Hepatic stellate cell (primary cell): ENCODE data around the gene FETUB.
"Not testable (repeated sequence)": the region's sequence is repeated elsewhere in the genome, so short reads cannot be mapped to it uniquely, and the experiment has no call there.

ENCODE experiments used
- DNase-seq: peaks from one replicate; pipeline ENCODE4 v3.0.0; 2011; ENCODE audit warnings: low spot score

The FETUB gene

DNA sequence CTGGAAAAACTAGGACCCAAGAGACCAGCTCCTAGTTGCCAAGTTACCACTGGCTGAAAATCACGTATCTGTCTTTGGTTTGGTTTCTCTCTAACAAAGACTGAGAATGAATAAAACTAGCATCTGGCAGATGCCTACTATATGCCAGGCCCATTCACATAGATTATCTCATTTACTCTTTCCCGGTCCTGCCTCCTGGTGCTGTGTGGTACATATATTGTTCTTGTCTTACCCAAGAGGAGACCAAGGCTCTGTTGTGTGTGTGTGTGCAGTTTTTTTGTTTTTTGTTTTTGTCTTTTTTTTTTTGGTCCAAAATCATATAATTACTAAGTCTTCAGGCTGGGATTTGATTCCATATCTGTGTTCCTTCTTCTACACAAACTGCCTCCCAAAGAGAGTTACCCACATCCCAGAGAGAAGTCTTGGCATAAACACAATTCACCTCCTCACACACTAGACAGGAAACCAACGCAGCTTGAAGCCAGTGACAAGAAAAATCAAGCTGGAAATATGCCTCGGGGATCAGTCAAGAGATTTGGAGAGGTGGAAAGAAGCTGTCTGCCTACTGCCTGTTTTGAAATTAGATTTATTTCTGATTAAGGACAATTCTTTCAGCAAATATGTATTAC lies 26.4 kb upstream of the FETUB start:
- DNase-seq = no peak

- DNase-seq = no peak
Measured at GRCh38 chr3:186614266-186614596, 26.0 kb upstream of the FETUB start.

GRCh38 chr3:186614597-186615483 lies 25.4 kb upstream of the FETUB start:
- peak; percentile 70 for DNase-seq

DNA sequence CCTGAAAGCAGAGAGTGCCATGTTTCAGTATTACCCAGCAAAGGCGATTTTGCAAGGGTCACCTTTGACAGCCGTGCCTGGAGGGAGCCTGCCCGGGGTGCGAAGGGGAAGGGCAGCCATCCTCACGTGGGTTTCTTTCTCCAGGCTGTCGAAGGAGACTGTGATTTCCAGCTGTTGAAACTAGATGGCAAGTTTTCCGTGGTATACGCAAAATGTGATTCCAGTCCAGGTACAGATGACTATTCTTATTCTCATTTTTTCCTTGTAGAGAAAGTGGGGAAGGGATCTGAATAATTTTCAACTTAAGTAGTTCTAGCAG lies 23.9 kb upstream of the FETUB start:
- no peak for DNase-seq

DNA sequence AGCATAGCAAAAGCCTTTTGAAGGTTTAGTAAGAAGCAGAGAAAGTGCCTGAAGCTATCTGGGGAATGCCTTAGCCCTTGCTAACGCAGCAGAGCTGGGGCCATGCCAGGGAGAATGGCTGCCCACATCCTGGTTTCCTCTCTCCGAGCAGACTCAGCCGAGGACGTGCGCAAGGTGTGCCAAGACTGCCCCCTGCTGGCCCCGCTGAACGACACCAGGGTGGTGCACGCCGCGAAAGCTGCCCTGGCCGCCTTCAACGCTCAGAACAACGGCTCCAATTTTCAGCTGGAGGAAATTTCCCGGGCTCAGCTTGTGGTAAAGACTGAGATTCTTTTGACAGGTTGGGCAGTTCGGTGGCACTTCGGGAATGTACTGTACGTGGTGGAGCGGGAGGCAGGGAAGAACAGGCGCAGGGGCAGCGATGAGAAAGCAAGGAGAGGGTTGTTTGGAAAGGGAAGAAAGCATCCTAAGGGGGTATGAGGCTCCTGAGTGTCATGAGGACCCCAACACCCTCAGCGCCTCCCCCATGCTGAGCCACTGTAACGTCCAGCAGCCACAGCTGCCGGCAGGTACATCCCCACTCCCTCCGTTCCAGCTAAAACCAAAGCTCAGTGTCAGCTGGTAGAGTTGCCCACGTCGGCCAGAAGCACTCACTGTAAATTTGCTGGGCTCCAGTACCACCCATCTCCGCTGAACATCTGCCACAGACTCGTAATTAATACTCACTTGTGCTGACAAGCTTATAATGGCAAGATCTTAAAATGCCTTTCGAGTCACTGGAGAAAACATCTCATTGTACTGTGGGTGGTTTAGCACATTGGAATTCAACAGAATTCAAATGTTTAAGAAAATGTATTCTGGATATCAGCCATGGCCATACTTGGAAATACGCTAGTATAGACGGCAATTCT lies 22.9 kb upstream of the FETUB start:
- peak; percentile 93 for DNase-seq

DNA sequence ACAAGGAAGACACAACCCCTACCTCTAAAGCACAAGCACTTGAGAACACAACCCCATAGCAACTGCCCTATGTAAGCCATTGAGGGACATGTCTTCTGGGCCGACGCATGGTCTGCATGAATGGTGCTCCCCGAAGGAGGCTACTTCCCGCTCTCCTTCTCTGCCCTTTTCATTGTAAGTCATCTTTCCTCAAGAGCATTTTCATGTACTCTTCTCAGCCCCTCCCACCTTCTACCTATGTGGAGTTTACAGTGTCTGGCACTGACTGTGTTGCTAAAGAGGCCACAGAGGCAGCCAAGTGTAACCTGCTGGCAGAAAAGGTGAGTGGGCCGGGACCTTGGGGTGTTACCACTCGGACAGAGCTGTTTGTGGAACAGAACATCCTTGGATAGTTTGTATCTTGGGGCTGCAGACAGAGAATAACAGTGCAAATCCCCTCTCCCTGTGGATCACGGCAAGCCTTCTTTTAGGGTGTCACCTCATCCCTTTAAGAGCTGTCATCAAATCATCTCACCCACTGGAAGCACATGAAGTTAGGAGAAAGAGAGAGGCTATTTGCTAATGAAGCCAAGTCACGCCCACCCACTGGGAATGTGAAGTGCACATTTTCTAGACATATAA lies 21.8 kb upstream of the FETUB start:
- DNase-seq = no peak

GRCh38 chr3:186619787-186620212 lies 20.4 kb upstream of the FETUB start:
- no peak for DNase-seq

GRCh38 chr3:186620213-186621092 lies 19.7 kb upstream of the FETUB start:
- DNase-seq = no peak

GRCh38 chr3:186621894-186622650 lies 18.1 kb upstream of the FETUB start:
- no peak for DNase-seq

GRCh38 chr3:186622651-186623310 lies 17.4 kb upstream of the FETUB start:
- DNase-seq = no peak

GRCh38 chr3:186624598-186624997 lies 15.6 kb upstream of the FETUB start:
- DNase-seq = no peak

DNA sequence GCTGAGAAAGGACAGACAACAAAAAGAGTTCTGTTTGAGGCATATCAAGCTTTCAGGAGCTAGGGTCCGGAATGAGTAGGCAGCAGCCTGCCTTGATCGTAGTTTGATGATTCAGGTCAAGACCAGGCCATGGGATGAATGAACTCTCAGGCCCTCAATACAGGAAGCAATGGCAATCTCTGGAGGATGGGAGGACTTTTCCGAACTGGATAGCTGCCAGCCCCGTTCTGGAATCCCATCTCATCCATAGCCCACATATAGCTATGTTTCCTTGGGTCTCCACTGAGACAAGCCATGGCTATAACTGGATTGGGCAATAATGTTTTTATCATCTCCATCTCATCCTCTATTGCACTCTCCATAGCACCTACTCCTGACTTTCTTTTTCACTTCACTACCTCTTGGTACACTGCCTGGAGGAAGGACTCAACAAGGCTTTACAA lies 14.6 kb upstream of the FETUB start:
- no peak for DNase-seq

DNA sequence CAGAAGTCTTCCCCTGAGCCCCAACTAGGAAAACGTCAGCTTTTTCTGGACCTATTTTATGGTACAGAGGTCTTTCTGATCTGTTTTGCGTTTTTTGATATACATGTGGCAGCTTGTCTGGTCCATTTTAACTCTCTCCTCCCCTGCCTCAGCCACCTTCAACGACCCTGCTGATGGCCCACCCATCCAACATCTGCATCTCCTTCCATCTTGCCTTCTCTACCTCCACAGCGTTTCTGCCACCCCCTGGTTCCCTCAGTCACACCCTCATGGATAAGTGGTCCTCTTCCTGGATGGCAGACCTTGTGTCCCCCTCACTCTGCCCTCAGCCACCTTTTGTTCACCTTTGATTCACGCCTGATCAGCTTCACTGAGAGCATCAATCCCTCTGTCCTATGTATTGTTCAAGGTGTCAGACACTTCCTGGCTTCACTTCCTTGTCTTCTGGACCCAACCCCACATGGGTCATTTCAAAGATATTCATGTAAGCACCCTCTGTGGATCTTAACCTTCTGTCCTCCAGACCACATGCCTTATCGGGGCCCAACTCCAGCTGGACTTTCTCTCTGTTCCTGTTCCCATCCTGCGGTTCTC lies 13.8 kb upstream of the FETUB start:
- no peak for DNase-seq

DNA sequence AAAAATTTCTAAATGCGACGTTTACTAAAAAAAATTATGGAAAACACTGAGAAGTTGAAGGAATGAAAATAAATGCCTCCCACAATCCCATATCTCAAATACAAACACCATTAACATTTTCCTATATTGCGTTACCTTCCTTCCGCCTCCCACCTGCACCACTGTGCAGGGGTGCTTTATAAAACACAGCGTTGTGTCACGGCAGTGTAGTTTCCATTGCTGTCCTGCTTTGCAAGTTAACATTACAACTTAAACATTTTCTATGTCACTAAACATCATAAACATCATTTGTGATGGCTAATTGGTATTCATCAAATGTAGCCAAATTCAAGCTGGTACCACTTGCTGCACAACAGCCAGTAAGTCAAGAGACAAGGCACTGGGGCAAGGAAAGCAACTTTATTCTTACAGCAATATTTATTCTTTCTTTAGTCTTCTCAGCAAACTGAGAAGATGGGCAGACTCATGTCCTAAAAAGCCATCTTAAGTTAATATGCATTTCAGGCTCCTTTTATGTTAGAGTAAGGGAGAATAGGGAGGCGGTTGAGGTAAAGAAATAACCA lies 12.3 kb upstream of the FETUB start:
- DNase-seq = no peak

DNA sequence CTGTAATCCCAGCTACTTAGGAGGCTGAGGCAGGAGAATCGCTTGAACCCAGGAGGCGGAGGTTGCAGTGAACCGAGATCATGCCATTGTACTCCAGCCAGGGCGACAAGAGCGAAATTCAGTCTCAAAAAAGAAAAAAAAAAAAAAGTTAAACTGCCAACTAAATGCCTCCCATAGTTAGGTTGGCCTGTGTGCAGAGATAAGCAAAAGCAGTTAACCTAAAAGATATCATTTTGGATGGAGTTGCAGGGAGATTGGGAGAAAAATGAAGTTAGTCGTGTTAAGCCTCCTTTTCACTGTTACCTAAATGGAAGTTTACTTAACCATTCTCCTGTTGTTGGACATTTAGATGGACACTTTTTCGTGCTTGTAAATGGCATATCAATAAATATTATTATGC lies 11.4 kb upstream of the FETUB start:
- no peak for DNase-seq

DNA sequence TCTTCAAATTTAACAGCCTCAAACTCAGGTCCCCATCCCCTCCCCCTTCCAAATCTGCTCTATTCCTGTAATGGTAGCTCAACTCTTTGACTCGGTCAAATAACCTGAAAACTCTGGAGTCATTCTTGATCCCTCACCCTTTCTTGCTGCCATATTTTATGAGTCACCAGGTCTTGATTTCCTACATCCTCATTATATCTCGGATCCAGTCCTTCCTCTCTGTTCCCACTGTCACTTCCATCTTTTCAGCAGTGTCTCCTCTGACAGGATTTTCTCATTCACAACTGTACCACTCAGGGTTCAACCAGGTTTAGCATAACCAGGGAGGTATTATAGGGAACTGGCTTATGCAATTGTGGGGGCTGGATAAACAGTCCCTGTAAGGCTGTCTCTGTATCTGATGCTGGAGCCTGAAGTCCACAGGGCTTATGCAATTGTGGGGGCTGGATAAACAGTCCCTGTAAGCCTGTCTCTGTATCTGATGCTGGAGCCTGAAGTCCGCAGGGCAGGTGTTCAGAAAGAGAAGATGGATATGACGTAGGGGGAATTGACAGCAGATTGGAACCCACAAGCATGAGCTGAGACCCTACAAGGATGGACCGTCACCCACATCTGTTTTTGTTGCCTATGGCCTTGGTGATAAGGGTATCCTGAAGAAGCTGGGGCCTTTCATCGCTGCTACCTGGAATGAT lies 9.1 kb upstream of the FETUB start:
- DNase-seq = no peak

DNA sequence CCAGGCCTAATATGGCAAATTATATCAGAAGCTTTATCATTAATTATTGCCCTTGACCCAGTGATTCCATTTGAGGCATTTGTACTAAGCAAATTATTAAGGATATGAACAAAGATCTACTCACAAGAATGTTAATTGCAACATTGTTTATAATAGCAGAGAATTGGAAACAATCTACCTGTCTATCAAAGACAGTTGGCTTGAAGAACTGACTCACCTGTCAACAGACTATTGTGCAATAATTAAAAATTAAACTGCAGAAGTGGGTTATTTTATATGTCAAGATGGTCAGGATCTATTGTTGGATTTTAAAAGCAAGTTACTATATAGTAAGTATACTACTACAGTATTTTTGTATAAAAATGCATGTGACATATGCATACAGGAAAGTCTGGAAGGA lies 6.7 kb upstream of the FETUB start:
- no peak for DNase-seq

GRCh38 chr3:186634207-186634606 lies 6.0 kb upstream of the FETUB start:
- DNase-seq = not testable (repeated sequence)

DNA sequence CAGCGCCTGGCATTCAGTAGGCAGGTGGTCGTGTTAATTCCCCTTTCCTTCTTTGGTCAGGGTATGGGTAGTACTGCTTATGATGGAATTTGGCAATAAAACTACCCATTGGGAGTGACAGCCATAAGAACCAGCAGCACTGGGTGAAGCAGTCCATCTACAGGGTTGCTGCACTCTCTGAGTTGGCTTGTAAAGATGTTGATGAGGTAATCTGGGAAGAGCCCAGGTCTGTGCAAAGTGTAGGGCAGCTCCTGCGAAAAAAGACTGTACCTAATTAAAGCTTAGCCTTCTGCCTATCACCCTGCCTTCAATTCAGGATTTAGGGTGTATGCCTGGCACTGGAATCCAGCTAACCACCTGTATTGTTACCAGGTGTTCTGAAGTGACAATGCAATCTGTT lies 4.7 kb upstream of the FETUB start:
- no peak for DNase-seq
